Mammary epithelial cell (primary cell): ENCODE measurements around the gene ITIH2.

Source experiments
- CTCF ChIP-seq, 2 donors: IDR thresholded peaks in 1 of 2; conservative IDR thresholded peaks in 1 of 2; 2 replicates each; pipeline ENCODE4 v1.5.1; 2011 to 2012; ENCODE audit warnings: inconsistent platforms in 2 of 2, low read length in 2 of 2, mild to moderate bottlenecking in 2 of 2, control low read depth in 1 of 2, low read depth in 1 of 2; ENCODE audit not compliant: insufficient read depth in 1 of 2; ENCODE audit errors: extremely low read depth in 1 of 2
- EZH2 ChIP-seq: IDR thresholded peaks from 2 replicates; pipeline ENCODE4 v1.6.1; 2012; ENCODE audit warnings: low read length, inconsistent platforms, borderline replicate concordance

DNA sequence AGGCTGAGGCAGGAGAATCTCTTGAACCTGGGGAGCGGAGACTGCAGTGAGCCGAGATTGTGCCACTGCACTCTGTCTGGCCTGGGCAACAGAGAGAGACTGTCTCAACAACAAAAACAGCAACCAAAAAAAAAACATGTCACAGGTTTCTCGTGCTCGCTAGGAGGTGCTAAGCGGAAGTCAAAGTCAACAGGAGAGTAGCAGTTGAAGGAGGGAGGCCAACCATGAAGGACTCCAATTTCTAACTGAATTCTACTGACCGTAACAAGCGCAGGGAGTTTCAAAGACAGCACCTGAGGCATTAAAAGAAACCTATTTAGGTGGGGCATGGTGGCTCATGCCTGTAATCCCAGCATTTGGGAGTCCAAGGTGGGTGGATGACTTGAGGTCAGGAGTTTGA, 65.3 kb downstream of the ITIH2 start:
- TF ChIP-seq CTCF (conservative IDR thresholded peaks at IDR 0.05 in 1 of 2, IDR thresholded peaks at IDR 0.05 in 1 of 2; ENCODE audit: extremely low read depth in 1 of 2, insufficient read depth in 1 of 2, low read depth in 1 of 2, low read length in 2 of 2) (no peak), EZH2 (no peak)
